T-cell (primary cell): ENCODE results near the gene PRSS38. TPM values are rescaled to one million over a fixed set of nuclear protein-coding genes. Genes with fewer than 3 reads are reported as not detected.
A peak's percentile ranks its signal among the peaks of the same experiment; 100 is the strongest.

Experiments
- ATAC-seq, 4 experiments: fragments of 200-7000 bp in 3 of 4; fragments of 150-1000 bp in 1 of 4; cut with Tn5 transposase; replicated peaks in 1 of 4; 1 replicate in 3 of 4; 2 replicates in 1 of 4; pipeline ENCODE4 v1.10.0; 2021; ENCODE audit warnings: moderate library complexity in 3 of 4, mild to moderate bottlenecking in 2 of 4, moderate number of reproducible peaks in 1 of 4
- CTCF ChIA-PET, 2 donors: fragments of 300-600 bp; sonication (Branson Sonifier 250); formaldehyde crosslinking; loops; one replicate each; lab custom pipeline; 2022; ENCODE audit warnings: antibody characterized with exemption in 2 of 2; lab: Charles Lee
- POLR2A ChIA-PET, 2 donors: fragments of 300-600 bp; sonication (Branson Sonifier 250); formaldehyde crosslinking; loops; one replicate each; lab custom pipeline; 2022; ENCODE audit warnings: antibody characterized with exemption in 2 of 2; lab: Charles Lee
- DNase-seq, 35 experiments: peaks; one replicate each; pipeline versions ENCODE4 v3.0.0 to v3.0.0-alpha.2; 2013 to 2023
- H3K27ac ChIP-seq: one replicate; pipeline ENCODE4 v1.5.1; 2013; ENCODE audit warnings: low read length
- H3K27me3 ChIP-seq, 2 experiments: replicated peaks in 1 of 2; 1 replicate in 1 of 2; 2 replicates in 1 of 2; pipeline versions ENCODE4 v1.6.1 to v1.7.0; 2013; ENCODE audit warnings: low read length in 1 of 2, mixed read lengths in 1 of 2; ENCODE audit not compliant: control insufficient read depth in 2 of 2, insufficient read depth in 2 of 2; ENCODE audit errors: extremely low read depth in 1 of 2
- H3K36me3 ChIP-seq, 2 donors: 1 replicate in 1 of 2; 2 replicates in 1 of 2; pipeline versions ENCODE4 v1.6.1 to v1.7.0; 2013; ENCODE audit warnings: low read length in 1 of 2; ENCODE audit not compliant: control insufficient read depth in 2 of 2, insufficient read depth in 1 of 2; ENCODE audit errors: extremely low read depth in 1 of 2
- H3K4me1 ChIP-seq, 2 experiments: 1 replicate in 1 of 2; 2 replicates in 1 of 2; pipeline versions ENCODE4 v1.6.1 to v1.7.0; 2013; ENCODE audit warnings: low read length in 2 of 2, mixed read lengths in 1 of 2; ENCODE audit not compliant: insufficient read depth in 2 of 2, control insufficient read depth in 1 of 2; ENCODE audit errors: extremely low read depth in 1 of 2
- H3K4me3 ChIP-seq, 2 donors: 1 replicate in 1 of 2; 2 replicates in 1 of 2; pipeline versions ENCODE4 v1.5.1 to v1.7.0; 2013; ENCODE audit warnings: mild to moderate bottlenecking in 2 of 2, low read length in 1 of 2, moderate library complexity in 1 of 2; ENCODE audit not compliant: control insufficient read depth in 1 of 2; ENCODE audit errors: extremely low read depth in 1 of 2
- H3K9me3 ChIP-seq: 2 replicates; pipeline ENCODE4 v1.7.0; 2013
- H3K27ac Mint-ChIP-seq, 2 donors: one replicate each; pipeline ENCODE4 v1.8.0; 2020 to 2021; ENCODE audit warnings: mild to moderate bottlenecking in 2 of 2, mixed read lengths in 2 of 2
- H3K27me3 Mint-ChIP-seq, 2 donors: one replicate each; pipeline ENCODE4 v1.8.0; 2021 to 2022; ENCODE audit warnings: mixed read lengths in 2 of 2
- H3K36me3 Mint-ChIP-seq: one replicate; pipeline ENCODE4 v1.8.0; 2021; ENCODE audit warnings: mixed read lengths
- H3K4me1 Mint-ChIP-seq, 3 donors: one replicate each; pipeline ENCODE4 v1.8.0; 2020 to 2022; ENCODE audit warnings: mixed read lengths in 3 of 3, mild to moderate bottlenecking in 1 of 3
- H3K4me3 Mint-ChIP-seq, 3 donors: one replicate each; pipeline ENCODE4 v1.8.0; 2020 to 2022; ENCODE audit warnings: mild to moderate bottlenecking in 3 of 3, mixed read lengths in 3 of 3, moderate library complexity in 3 of 3
- H3K9me3 Mint-ChIP-seq, 3 donors: one replicate each; pipeline ENCODE4 v1.8.0; 2020 to 2022; ENCODE audit warnings: mixed read lengths in 3 of 3
- WGBS: methylation state at CpG from one replicate; pipeline ENCODE4 v1.1.5; 2013; ENCODE audit warnings: missing lambda C conversion rate; ENCODE audit not compliant: insufficient coverage; 5-methylcytosine and 5-hydroxymethylcytosine counted together
- total RNA-seq, 35 experiments: library from RNA in 6 of 35; stranded (reverse) in 6 of 35; fragments of 120-200 nt in 1 of 35; gene quantifications; one replicate each; pipeline versions ENCODE4 v1.2.1 to v1.2.4 and lab custom pipeline; 2013 to 2026

The PRSS38 gene
- total RNA-seq, 5 donors from 2014 or later (not counting 1 experiment from before 2014, with no cell fraction given), result not detected

- no CpG with 5 or more reads among the region's 4 CpGs for WGBS
- no peaks in the 10 kb centered on the region for H3K9me3 Mint-ChIP-seq
- no peaks in the 10 kb centered on the region for H3K36me3 Mint-ChIP-seq
- H3K4me1 Mint-ChIP-seq, result no peaks in the 10 kb centered on the region
- CTCF ChIA-PET, result no interaction called here
- Histone ChIP-seq H3K4me1 (no peaks in the 10 kb centered on the region), H3K27me3 (peaks cover 0 to 12% of the 10 kb centered on the region in 2 experiments), H3K27ac (no peak overlapping the region), H3K9me3 (no peaks in the 10 kb centered on the region), H3K4me3 (no peak overlapping the region), H3K36me3 (no peaks in the 10 kb centered on the region)
- H3K4me3 Mint-ChIP-seq, result no peak overlapping the region
- no peak overlapping the region for H3K27ac Mint-ChIP-seq
- DNase-seq (no peak), ATAC-seq (no peak)
- POLR2A ChIA-PET, result no interaction called here
- peaks cover 3 to 10% of the 10 kb centered on the region in 2 donors for H3K27me3 Mint-ChIP-seq
These were observed 40.2 kb downstream of the PRSS38 start for GRCh38 chr1:227855687-227856086.

DNA sequence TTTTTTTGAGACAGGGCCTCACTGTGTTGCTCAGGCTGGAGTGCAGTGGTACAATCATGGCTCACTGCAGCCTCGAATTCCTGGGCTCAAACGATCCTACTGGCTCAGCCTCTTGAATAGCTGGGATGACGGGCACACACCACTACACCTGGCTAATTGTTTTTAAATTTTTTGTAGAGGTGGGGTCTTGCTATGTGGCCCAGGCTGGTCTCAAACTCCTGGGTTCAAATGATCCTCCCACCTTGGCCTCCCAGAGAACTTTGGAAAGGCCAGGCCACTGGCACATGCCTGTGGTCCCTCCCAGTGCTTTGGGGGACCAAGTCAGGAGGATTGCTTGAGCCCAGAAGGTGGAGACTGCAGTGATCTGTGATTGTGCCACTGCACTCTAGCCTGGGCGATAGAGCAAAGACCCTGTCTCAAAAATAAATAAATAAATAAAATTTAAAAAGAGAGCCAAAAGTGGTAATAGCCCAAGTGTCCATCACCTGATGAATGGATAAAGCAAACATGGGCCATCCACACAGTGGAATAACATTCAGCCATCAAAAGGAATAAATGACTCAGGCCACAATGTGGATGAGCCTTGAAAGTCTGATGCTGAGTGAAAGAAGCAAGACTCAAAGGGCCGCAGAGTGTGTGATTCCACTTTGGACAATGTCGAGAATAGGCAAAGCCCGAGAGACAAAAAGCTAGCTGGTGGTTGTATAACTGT is 40.8 kb downstream of the PRSS38 start:
- ChIA-PET CTCF (no interaction called here), POLR2A (no interaction called here)
- H3K9me3 ChIP-seq, result no peaks in the 10 kb centered on the region
- H3K27ac ChIP-seq, result no peak overlapping the region
- DNase-seq, result no peak
- Mint-ChIP-seq H3K4me3 (no peak overlapping the region), H3K27me3 (peaks cover 3 to 10% of the 10 kb centered on the region in 2 donors), H3K27ac (no peak overlapping the region), H3K9me3 (no peaks in the 10 kb centered on the region), H3K4me1 (no peaks in the 10 kb centered on the region), H3K36me3 (no peaks in the 10 kb centered on the region)
- no peak for ATAC-seq
- H3K36me3 ChIP-seq, result no peaks in the 10 kb centered on the region
- peaks cover 0 to 12% of the 10 kb centered on the region in 2 experiments for H3K27me3 ChIP-seq
- H3K4me1 ChIP-seq, result no peaks in the 10 kb centered on the region
- 100% methylated on average over 2 of the region's 7 CpGs for WGBS
- H3K4me3 ChIP-seq, result no peak overlapping the region

DNA sequence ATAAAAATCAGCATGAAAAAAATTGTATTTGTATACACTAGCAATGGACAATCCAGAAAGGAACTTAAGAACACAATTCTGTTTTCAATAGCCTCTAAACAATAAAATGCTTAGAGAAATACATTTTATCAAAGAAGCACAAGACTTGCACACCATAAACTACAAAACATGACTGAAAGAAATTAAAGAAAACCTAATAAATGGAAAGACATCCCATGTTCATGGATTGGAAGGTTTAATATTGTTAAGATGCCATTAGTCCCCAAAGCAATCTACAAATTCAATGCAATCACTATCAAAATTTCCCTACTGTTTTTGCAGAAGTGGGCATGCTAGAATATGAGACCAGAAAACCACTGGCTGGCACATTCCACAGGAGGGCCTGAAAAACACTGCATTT is 49.4 kb downstream of the PRSS38 start:
- ChIA-PET CTCF (no interaction called here), POLR2A (interaction anchor here in 1 of 2 donors (0.6 kb wide), 1 partner anchor 1704 kb away, joined by 3 read pairs; no protein-coding TSS in a partner anchor)
- no peaks in the 10 kb centered on the region for H3K9me3 ChIP-seq
- Mint-ChIP-seq H3K36me3 (no peaks in the 10 kb centered on the region), H3K9me3 (peaks cover 8 to 9% (median 8%) of the 10 kb centered on the region in 3 donors), H3K27ac (no peak overlapping the region), H3K4me3 (no peak overlapping the region), H3K27me3 (no peaks in the 10 kb centered on the region), H3K4me1 (peaks cover 13 to 26% (median 20%) of the 10 kb centered on the region in 3 donors)
- DNase-seq (no peak), ATAC-seq (no peak)
- no peaks in the 10 kb centered on the region for H3K36me3 ChIP-seq
- H3K27me3 ChIP-seq, result no peaks in the 10 kb centered on the region
- no peak overlapping the region for H3K27ac ChIP-seq
- no peak overlapping the region for H3K4me3 ChIP-seq
- H3K4me1 ChIP-seq, result peaks cover 6 to 8% of the 10 kb centered on the region in 2 experiments

DNA sequence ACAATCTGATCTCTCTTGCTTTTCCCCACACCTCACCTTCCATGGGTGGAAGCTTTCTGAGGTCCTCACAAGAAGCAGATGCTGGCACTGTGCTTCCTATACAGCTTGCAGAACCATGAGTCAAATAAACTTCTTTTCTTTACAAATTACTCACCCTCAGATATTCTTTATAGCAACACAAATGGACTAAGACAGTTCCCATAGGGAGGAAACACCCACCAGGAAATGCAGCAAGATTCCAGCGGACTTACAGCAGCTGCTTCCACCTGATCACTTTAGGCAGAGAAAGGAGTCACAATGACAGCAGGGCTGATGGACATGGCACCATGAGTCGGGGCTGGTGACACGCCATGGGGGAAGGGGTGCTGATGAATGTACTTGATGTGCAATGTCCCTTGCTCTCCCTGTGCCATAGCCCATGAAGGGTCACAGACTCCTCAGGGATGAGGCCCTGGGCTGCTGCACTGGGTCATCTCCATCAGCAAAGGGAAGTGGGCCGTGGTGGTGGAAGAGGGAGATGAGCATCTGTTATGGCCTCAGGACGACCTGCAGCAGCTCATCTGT is 53.9 kb downstream of the PRSS38 start:
- H3K27ac Mint-ChIP-seq, result peak overlapping the region; percentile 25 to 91
- no peak for DNase-seq
- Histone ChIP-seq H3K4me1 (peaks cover 16 to 37% of the 10 kb centered on the region in 2 experiments), H3K27me3 (peaks cover 0 to 5% of the 10 kb centered on the region in 2 experiments), H3K9me3 (no peaks in the 10 kb centered on the region), H3K36me3 (no peaks in the 10 kb centered on the region), H3K4me3 (no peak overlapping the region), H3K27ac (no peak overlapping the region)
- peaks cover 36 to 50% (median 45%) of the 10 kb centered on the region in 3 donors for H3K4me1 Mint-ChIP-seq
- ATAC-seq, result peak in 1 of 4 experiments; percentile 13
- POLR2A ChIA-PET, result interaction anchor here in 1 of 2 donors (0.5 kb wide), 1 partner anchor 1130 kb away, joined by 3 read pairs; no protein-coding TSS in a partner anchor
- no peaks in the 10 kb centered on the region for H3K27me3 Mint-ChIP-seq
- 84% methylated on average over 3 of the region's 5 CpGs for WGBS
- H3K36me3 Mint-ChIP-seq, result peaks cover 4% of the 10 kb centered on the region
- peak overlapping the region in 1 of 3 donors; percentile 71 for H3K4me3 Mint-ChIP-seq
- CTCF ChIA-PET, result no interaction called here
- peaks cover 8 to 13% (median 12%) of the 10 kb centered on the region in 3 donors for H3K9me3 Mint-ChIP-seq

GRCh38 chr1:227869851-227870305 is 54.4 kb downstream of the PRSS38 start:
- H3K9me3 ChIP-seq, result no peaks in the 10 kb centered on the region
- H3K27ac ChIP-seq, result no peak overlapping the region
- WGBS, result 3% methylated on average over 4 of the region's 5 CpGs
- ChIA-PET CTCF (interaction anchor here in 1 of 2 donors (0.6 kb wide), 1 partner anchor 17 kb away, joined by 3 read pairs; no protein-coding TSS in a partner anchor), POLR2A (interaction anchor here in 1 of 2 donors (0.5 kb wide), 1 partner anchor 1130 kb away, joined by 3 read pairs; no protein-coding TSS in a partner anchor)
- H3K4me3 Mint-ChIP-seq, result peak overlapping the region; percentile 50 to 71 (median 61)
- H3K4me1 Mint-ChIP-seq, result peaks cover 36 to 50% (median 45%) of the 10 kb centered on the region in 3 donors
- H3K9me3 Mint-ChIP-seq, result peaks cover 3 to 12% (median 6%) of the 10 kb centered on the region in 3 donors
- peaks cover 0 to 5% of the 10 kb centered on the region in 2 experiments for H3K27me3 ChIP-seq
- H3K36me3 Mint-ChIP-seq, result peaks cover 4% of the 10 kb centered on the region
- ATAC-seq, result peak; percentile 71 to 91 (median 82)
- H3K27me3 Mint-ChIP-seq, result no peaks in the 10 kb centered on the region
- peaks cover 16 to 37% of the 10 kb centered on the region in 2 experiments for H3K4me1 ChIP-seq
- H3K27ac Mint-ChIP-seq, result peak overlapping the region; percentile 25 to 91
- no peaks in the 10 kb centered on the region for H3K36me3 ChIP-seq
- H3K4me3 ChIP-seq, result no peak overlapping the region
- DNase-seq, result peak in 5 of 35 experiments; percentile 26 to 48 (median 37)

DNA sequence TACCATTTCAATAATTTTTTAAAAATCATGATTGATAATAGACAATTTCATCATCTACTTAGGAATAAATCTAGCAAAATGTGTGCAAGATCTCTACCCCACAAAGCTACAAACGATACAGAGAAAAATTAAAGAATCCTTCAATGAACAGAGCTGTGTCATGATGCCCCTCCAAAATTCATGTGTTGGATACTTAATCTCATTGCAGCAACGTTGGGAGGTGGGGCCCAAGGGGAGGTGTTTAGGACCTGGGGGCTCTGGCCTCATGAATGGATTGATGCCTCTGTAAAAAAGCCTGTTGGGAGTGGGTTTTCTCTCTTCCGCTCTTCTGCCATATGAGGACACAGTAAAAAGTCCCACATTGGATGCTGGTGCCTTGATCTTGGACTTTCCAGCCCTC is 54.9 kb downstream of the PRSS38 start:
- DNase-seq, result no peak
- no peaks in the 10 kb centered on the region for H3K36me3 ChIP-seq
- CTCF ChIA-PET, result interaction anchor here in 1 of 2 donors (0.6 kb wide), 1 partner anchor 16 kb away, joined by 3 read pairs; no protein-coding TSS in a partner anchor
- no peak overlapping the region for H3K27ac ChIP-seq
- POLR2A ChIA-PET, result no interaction called here
- H3K4me1 ChIP-seq, result peaks cover 16 to 37% of the 10 kb centered on the region in 2 experiments
- peak overlapping the region; percentile 50 to 71 (median 61) for H3K4me3 Mint-ChIP-seq
- WGBS, result 20% methylated on average over 1 of the region's 3 CpGs
- no peak overlapping the region for H3K4me3 ChIP-seq
- peaks cover 0 to 5% of the 10 kb centered on the region in 2 experiments for H3K27me3 ChIP-seq
- ATAC-seq, result no peak
- H3K27me3 Mint-ChIP-seq, result no peaks in the 10 kb centered on the region
- H3K4me1 Mint-ChIP-seq, result peaks cover 36 to 50% (median 45%) of the 10 kb centered on the region in 3 donors
- H3K9me3 ChIP-seq, result no peaks in the 10 kb centered on the region
- peaks cover 0 to 11% (median 5%) of the 10 kb centered on the region in 3 donors for H3K9me3 Mint-ChIP-seq
- peak overlapping the region; percentile 25 to 91 for H3K27ac Mint-ChIP-seq
- peaks cover 4% of the 10 kb centered on the region for H3K36me3 Mint-ChIP-seq
